HT-29 (cell line): ENCODE results near the gene NIPSNAP2. TPM values are rescaled to one million over a fixed set of nuclear protein-coding genes. Genes with fewer than 3 reads are reported as not detected.
A peak's percentile ranks its signal among the peaks of the same experiment; 100 is the strongest.
"Not testable (repeated sequence)": the region's sequence is repeated elsewhere in the genome, so short reads cannot be mapped to it uniquely, and the experiment has no call there.

Experiments
- DNase-seq: peaks from one replicate; pipeline ENCODE4 v3.0.0-alpha.2; 2015; ENCODE audit warnings: low spot score
- total RNA-seq: library from RNA; depleted of rRNA; stranded (reverse); fragments of >200 nt; shearing (Covaris generic); gene quantifications from 2 replicates; pipeline ENCODE4 v1.2.3, GENCODE V29; 2014; rRNA removed

Gene NIPSNAP2
- total RNA-seq, result 9.5 and 10.9 TPM in 2 replicates

DNA sequence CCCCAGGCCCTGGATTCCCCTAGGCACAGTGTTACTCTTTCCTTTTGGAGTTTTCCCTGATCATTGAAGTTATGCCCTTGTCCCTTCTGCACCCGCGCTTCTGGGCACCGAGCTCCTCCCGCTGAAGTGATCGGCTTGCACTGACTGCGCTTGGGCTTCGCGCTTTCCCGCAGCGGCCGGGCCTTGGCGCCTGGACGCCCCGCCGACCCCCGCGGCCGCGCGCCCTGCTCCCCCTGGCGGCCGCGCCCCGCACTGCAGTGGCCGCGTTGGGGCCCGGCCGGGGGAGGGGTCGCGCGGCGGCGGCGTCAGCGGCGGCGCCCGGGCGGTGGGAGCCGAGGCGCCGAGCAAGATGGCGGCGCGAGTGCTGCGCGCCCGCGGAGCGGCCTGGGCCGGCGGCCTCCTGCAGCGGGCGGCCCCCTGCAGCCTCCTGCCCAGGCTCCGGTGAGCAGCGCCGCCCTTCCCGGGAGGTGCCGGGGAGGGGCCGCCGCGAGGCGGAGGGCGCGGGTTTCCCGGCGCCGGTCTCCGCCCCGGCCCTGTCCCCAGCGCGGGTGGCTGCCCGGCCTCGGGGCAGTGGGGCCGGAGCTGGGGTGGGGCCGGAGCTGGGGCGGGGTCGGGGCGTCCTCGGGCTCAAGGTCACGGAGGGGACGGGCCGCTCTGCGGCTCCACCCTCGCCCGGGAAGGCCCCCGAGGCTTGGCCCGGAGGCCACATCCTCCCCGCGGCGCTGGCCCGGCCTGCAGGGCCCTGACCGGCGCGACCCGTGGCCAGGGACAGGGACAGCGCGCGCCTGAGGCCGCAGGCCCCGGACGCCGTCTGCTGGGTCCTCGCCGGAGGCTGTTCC is at the start of gene NIPSNAP2:
NIPSNAP2 (plus strand) TSS at position 325 of the 839 bp plus-strand sequence; CDS start at position 350, 25 bp downstream.
- DNase-seq, result peak; percentile 68

DNA sequence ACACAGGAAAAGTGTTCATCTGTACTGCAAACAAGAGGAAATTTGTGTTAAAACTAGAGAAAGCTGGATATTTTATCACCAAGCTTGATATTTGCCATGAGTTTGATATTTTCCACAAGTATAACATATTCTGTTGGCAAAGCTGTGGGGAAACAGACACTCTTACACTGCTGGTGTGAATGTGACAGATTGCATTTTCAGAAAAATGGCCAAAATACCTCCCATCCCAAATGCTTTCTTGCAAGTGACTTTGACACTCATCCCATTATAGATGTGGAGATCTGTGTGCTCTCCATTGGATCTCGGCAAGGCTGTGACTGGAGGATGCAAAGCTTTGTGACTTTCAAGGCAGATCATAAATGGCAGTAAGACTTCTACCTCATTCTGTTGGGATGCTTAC is 46.6 kb upstream of the NIPSNAP2 start:
- DNase-seq, result no peak

GRCh38 chr7:55928006-55928767 is 36.2 kb upstream of the NIPSNAP2 start:
- no peak for DNase-seq

DNA sequence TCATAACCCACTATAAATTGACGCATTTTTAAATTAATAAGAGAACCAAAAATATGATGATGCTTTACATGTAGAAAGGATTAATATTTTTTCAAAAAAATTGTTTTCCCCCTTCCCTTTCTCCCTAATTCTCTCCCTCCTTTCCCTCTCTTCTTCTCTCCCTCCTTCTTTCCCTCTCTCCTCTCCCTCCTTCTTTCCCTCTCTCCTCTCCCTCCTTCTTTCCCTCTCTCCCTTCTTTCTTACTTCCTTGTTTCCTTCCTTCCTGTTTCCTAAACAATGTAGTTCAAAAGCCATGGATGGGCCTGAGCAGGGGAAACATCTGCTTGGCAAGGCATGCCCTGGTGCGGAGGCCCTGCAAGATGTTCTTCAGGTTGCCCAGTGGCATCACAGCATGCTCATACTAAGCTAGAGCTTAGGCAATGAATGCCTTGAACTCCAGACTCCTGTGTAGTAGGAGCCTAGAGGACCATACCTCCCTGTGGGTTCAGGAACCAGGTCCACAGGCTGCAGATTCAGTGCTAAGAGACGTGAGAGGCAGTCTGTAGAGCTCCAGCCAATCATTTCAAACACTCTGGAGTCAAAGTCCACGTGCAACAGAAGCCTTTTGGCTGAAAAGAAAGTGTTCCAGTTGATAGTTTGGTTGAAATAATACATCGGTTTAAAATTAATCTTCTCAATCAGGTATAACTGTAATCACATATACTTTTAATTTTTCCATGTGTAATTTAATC is 32.8 kb upstream of the NIPSNAP2 start:
- DNase-seq, result no peak

DNA sequence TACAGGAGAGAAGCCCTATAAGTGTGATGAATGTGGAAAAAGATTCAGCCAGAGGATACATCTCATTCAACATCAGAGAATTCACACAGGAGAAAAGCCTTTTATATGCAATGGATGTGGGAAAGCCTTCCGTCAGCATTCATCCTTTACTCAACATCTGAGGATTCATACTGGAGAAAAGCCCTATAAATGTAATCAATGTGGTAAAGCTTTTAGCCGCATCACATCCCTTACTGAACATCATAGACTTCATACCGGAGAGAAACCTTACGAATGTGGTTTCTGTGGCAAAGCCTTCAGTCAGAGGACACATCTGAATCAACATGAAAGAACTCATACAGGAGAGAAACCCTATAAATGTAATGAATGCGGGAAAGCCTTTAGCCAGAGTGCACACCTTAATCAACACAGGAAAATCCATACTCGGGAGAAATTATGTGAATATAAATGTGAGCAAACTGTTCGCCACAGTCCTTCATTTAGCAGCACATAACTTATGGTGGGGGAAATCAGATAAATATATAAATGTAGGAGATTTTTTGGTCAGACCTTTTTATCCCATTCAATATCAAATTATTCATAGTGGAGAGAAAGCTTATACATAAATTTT is 24.8 kb upstream of the NIPSNAP2 start:
- DNase-seq, result no peak

GRCh38 chr7:55946545-55946944 is 17.8 kb upstream of the NIPSNAP2 start:
- no peak for DNase-seq

- DNase-seq, result peak; percentile 95
Observed at GRCh38 chr7:55951637-55952351, 12.6 kb upstream of the NIPSNAP2 start, which contains the start of gene MRPS17. Gene MRPS17, plus strand, starts transcription at chr7:55951877. Its CDS starts 1,319 bp downstream, at chr7:55953196.

DNA sequence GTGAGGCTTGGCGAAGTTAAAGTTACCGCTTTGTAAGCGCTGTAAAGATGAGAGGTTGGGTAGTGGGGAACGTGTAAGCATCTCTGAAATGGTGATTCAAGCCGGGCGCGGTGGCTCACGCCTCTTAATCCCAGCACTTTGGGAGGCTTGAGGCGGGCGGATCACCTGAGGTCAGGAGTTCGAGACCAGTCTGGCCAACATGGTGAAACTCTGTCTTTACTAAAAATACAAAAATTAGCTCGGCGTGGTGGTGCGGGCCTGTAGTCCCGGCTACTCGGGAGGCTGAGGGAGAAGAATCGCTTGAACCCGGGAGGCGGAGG is 12.1 kb upstream of the NIPSNAP2 start:
- not testable (repeated sequence) for DNase-seq

GRCh38 chr7:55953707-55954475 is 10.5 kb upstream of the NIPSNAP2 start:
- no peak for DNase-seq

- DNase-seq, result no peak
Observed at GRCh38 chr7:55957190-55957589, 7.2 kb upstream of the NIPSNAP2 start.

- DNase-seq, result no peak
Observed at GRCh38 chr7:55962014-55962413, 2.4 kb upstream of the NIPSNAP2 start.

DNA sequence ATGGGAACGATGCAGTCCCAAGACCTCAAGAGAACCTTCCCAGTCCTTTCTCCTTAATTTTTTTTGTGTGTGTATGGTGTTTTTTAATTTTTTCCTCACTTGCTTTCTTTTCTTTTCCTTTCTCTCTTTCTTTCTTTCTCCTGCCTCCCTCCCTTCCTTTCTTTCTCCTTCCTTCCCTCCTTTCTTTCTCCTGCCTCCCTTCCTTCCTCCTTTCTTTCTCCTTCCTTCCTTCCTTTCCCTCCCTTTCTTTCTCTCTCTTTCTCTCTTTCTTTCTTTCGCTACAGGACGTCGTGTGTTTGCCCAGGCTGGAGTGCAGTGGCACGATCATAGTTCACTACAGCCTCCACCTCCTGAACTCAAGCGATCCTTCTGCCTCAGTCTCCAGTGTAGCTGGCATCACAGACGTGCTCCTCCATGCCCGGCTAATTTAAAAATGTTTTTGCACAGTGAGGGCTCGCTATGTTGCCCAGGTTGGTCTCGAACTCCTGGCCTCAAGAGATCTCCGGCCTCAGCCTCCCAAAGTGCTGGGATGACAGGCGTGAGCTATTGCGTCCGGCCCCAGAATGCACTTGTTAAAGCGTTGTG is 709 bp upstream of the NIPSNAP2 start:
- no peak for DNase-seq

DNA sequence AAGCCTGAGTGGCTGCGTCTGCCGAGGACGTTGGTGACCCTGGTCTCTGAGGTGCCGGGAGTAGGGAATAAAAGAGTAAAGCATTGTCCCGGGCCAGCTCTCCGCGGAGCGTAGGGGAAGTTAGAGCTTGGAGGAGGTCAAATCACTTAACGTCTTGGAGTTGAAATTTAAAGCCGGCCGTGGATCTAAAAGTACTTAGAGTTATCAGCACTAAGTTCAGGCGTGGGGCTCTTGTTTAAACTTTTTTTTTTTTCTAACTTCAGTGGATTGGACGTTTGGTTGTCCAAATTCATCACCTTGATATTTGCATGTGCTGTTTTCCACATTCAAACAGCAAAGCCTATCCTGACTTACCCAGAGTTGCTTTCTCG is 700 bp downstream of the NIPSNAP2 start:
- no peak for DNase-seq

- DNase-seq, result no peak
Observed at GRCh38 chr7:55965805-55966421, 1.5 kb downstream of the NIPSNAP2 start.

GRCh38 chr7:55966851-55967250 is 2.5 kb downstream of the NIPSNAP2 start:
- no peak for DNase-seq

- no peak for DNase-seq
Observed at GRCh38 chr7:55969391-55969790, 5.0 kb downstream of the NIPSNAP2 start.

- DNase-seq, result no peak
Observed at GRCh38 chr7:55970561-55970960, 6.2 kb downstream of the NIPSNAP2 start.

- DNase-seq, result no peak
Observed at GRCh38 chr7:55970978-55971377, 6.6 kb downstream of the NIPSNAP2 start.

GRCh38 chr7:55973747-55974250 is 9.4 kb downstream of the NIPSNAP2 start:
- DNase-seq, result no peak
